GM12878 (cell line): Measurements from ENCODE around the gene GRIK3. TPM values are rescaled to one million over a fixed set of nuclear protein-coding genes. Genes with fewer than 3 reads are reported as not detected.

ENCODE experiments used
- ATAC-seq: fragments of 200-7000 bp; cut with Tn5 transposase; 3 replicates; pipeline ENCODE4 v1.9.1; 2020; ENCODE audit warnings: mild to moderate bottlenecking, moderate library complexity
- BruUV-seq: library from RNA; stranded (reverse); fragments of 400-500 nt; replicated peaks from 2 replicates; lab custom pipeline; 2021; lab: Mats Ljungman, UMichigan
- CTCF ChIA-PET: fragments of 300-600 bp; sonication (Branson Sonifier 250); formaldehyde crosslinking; extraction: SDS; loops from one replicate; lab custom pipeline; 2021; ENCODE audit warnings: inconsistent platforms; lab: Yijun Ruan, JAX
- POLR2A ChIA-PET: fragments of 350-600 bp; formaldehyde crosslinking; extraction: SDS; loops from one replicate; lab custom pipeline; 2021; ENCODE audit warnings: inconsistent platforms; lab: Charles Lee
- RAD21 ChIA-PET: fragments of 300-600 bp; sonication (Branson Sonifier 250); formaldehyde crosslinking; loops from one replicate; lab custom pipeline; 2023; ENCODE audit warnings: antibody characterized with exemption; ENCODE audit not compliant: unreplicated experiment; lab: Charles Lee
- SMC1A ChIA-PET: fragments of 300-600 bp; sonication (Branson Sonifier 250); formaldehyde crosslinking; loops from one replicate; lab custom pipeline; 2023; ENCODE audit not compliant: unreplicated experiment, uncharacterized antibody; lab: Charles Lee
- DNase-seq: peaks from one replicate; pipeline ENCODE4 v3.0.0-alpha.2; 2011; ENCODE audit warnings: low read depth, low spot score
- FAIRE-seq: peaks from 3 replicates; lab custom pipeline; 2011; peaks lifted over from hg19 to GRCh38; lab: Jason Lieb, UNC
- H2AFZ ChIP-seq: 2 replicates; pipeline ENCODE4 v1.6.0; 2011; ENCODE audit warnings: low read depth, low read length, control low read depth; ENCODE audit not compliant: control insufficient read depth
- H3K27ac ChIP-seq: 2 replicates; pipeline ENCODE4 v1.5.1; 2011; ENCODE audit warnings: control low read depth; ENCODE audit not compliant: control insufficient read depth, insufficient read depth
- H3K27me3 ChIP-seq, 2 experiments: replicated peaks in 1 of 2; 2 replicates each; pipeline versions ENCODE4 v1.6.0 to v1.6.1; 2011; ENCODE audit warnings: low read length in 1 of 2; ENCODE audit not compliant: control insufficient read depth in 2 of 2, insufficient read depth in 2 of 2
- H3K36me3 ChIP-seq, 2 experiments: 2 replicates each; pipeline ENCODE4 v1.5.1; 2011; ENCODE audit warnings: low read length in 1 of 2; ENCODE audit not compliant: control insufficient read depth in 2 of 2, insufficient read depth in 2 of 2
- H3K4me1 ChIP-seq: 2 replicates; pipeline ENCODE4 v1.6.1; 2011; ENCODE audit warnings: mild to moderate bottlenecking, low read length, moderate library complexity, mixed read lengths; ENCODE audit not compliant: control insufficient read depth, insufficient read depth
- H3K4me2 ChIP-seq: 2 replicates; pipeline ENCODE4 v1.6.0; 2011; ENCODE audit warnings: control low read depth; ENCODE audit not compliant: control insufficient read depth, insufficient read depth
- H3K4me3 ChIP-seq: fragments of 200-600 bp; sonication (generic); 2 replicates; pipeline ENCODE4 v1.5.1; 2016
- H3K79me2 ChIP-seq: 2 replicates; pipeline ENCODE4 v1.6.0; 2011; ENCODE audit warnings: low read length; ENCODE audit not compliant: control insufficient read depth, insufficient read depth
- H3K9ac ChIP-seq: 2 replicates; pipeline ENCODE4 v1.8.0; 2011; ENCODE audit warnings: low read length, control low read depth, mixed read lengths; ENCODE audit not compliant: control insufficient read depth, insufficient read depth
- H3K9me3 ChIP-seq: replicated peaks from 3 replicates; pipeline ENCODE4 v1.5.1; 2011; ENCODE audit warnings: mild to moderate bottlenecking, low read length; ENCODE audit not compliant: control insufficient read depth, insufficient read depth
- H4K20me1 ChIP-seq: 2 replicates; pipeline ENCODE4 v1.6.0; 2011; ENCODE audit not compliant: control insufficient read depth, insufficient read depth
- BMI1 ChIP-seq: fragments of 450-650 bp; IDR thresholded peaks from 2 replicates; pipeline ENCODE4 v1.6.1; 2016; ENCODE audit warnings: mild to moderate bottlenecking, moderate library complexity, borderline replicate concordance
- CBFB ChIP-seq: IDR thresholded peaks from 2 replicates; pipeline ENCODE4 v1.6.1; 2016; ENCODE audit warnings: antibody characterized with exemption, low read depth
- CEBPB ChIP-seq, 2 experiments: fragments of 150-350 bp in 1 of 2; IDR thresholded peaks; 2 replicates each; pipeline ENCODE4 v1.6.1; 2012 to 2014; ENCODE audit warnings: low read depth in 2 of 2, low read length in 2 of 2, borderline replicate concordance in 1 of 2, inconsistent platforms in 1 of 2
- EED ChIP-seq: sonication (generic); IDR thresholded peaks from 2 replicates; pipeline ENCODE4 v1.6.1; 2016; ENCODE audit warnings: antibody characterized with exemption, low read depth
- KLF5 ChIP-seq: fragments of 450-650 bp; IDR thresholded peaks from 2 replicates; pipeline ENCODE4 v1.6.1; 2014; ENCODE audit warnings: mild to moderate bottlenecking; ENCODE audit not compliant: partially characterized antibody
- POU2F2 ChIP-seq: IDR thresholded peaks from 3 replicates; pipeline ENCODE4 v1.6.1; 2011; ENCODE audit warnings: low read depth, mild to moderate bottlenecking, low read length, borderline replicate concordance
- RCOR1 ChIP-seq: conservative IDR thresholded peaks from 2 replicates; pipeline ENCODE4 v1.6.1; 2012; ENCODE audit warnings: low read depth, low read length, improper control_type of control experiment
- RUNX3 ChIP-seq: IDR thresholded peaks from 2 replicates; pipeline ENCODE4 v1.6.1; 2012; ENCODE audit warnings: low read length, inconsistent platforms
- TAF1 ChIP-seq: IDR thresholded peaks from 2 replicates; pipeline ENCODE4 v1.6.1; 2011; ENCODE audit warnings: mild to moderate bottlenecking, low read depth, low read length, borderline replicate concordance
- WRNIP1 ChIP-seq: IDR thresholded peaks from 2 replicates; pipeline ENCODE4 v1.6.1; 2011; ENCODE audit warnings: low read depth, low read length, improper control_type of control experiment, borderline replicate concordance
- ZNF622 ChIP-seq: fragments of 450-650 bp; IDR thresholded peaks from 2 replicates; pipeline ENCODE4 v1.6.1; 2017; ENCODE audit warnings: mild to moderate bottlenecking, inconsistent platforms
- WGBS: methylation state at CpG from one replicate; pipeline ENCODE4 v1.1.6; 2016; ENCODE audit warnings: low lambda C conversion rate; ENCODE audit not compliant: insufficient replicate concordance, insufficient coverage; ENCODE audit errors: missing lambda C conversion rate; 5-methylcytosine and 5-hydroxymethylcytosine counted together
- in situ Hi-C: fragments of 300-500 bp; cut with MboI; formaldehyde crosslinking; loops from 9 replicates; pipeline ENCODE4 v1.14.3; 2018; ENCODE audit warnings: mixed read lengths
- intact Hi-C: fragments of 100-400 bp; cut with micrococcal nuclease; formaldehyde crosslinking; loops from one replicate; pipeline ENCODE4 v1.14.2; 2022; ENCODE audit not compliant: unreplicated experiment
- polyA plus RNA-seq, 11 experiments: library from polyadenylated mRNA; depleted of rRNA in 4 of 11; unstranded in 6 of 11; stranded (reverse) in 5 of 11; fragments of >200 nt; fragmentation: Nextera tagmentation in 4 of 11; fragmentation: Illumina TruSeq in 1 of 11; extraction: Ambion mirVana in 4 of 11; extraction: Trizol in 1 of 11; gene quantifications; 1 replicate in 1 of 11; 2 replicates in 10 of 11; pipeline versions ENCODE4 v1.2.1 to v1.2.3, GENCODE V29; 2011 to 2016; ENCODE audit warnings: inconsistent platforms in 2 of 11, missing spikeins in 2 of 11, low read depth in 1 of 11
- total RNA-seq, 4 experiments: library from RNA; depleted of rRNA in 3 of 4; stranded (reverse); fragments of >200 nt in 3 of 4; fragmentation: Illumina TruSeq in 1 of 4; extraction: Trizol in 1 of 4; gene quantifications; 2 replicates each; pipeline versions ENCODE4 v1.2.1 to v1.2.3, GENCODE V29; 2013 to 2021
- TF ChIP-seq, protein P1 (sequence below): fragments of 450-650 bp; formaldehyde crosslinking; IDR thresholded peaks from 2 replicates; pipeline ENCODE4 v1.4.0; 2020; ENCODE audit warnings: mild to moderate bottlenecking, moderate library complexity
- TF ChIP-seq, protein P2 (sequence below): fragments of 450-650 bp; IDR thresholded peaks from 2 replicates; pipeline ENCODE4 v1.6.1; 2016; ENCODE audit warnings: mild to moderate bottlenecking, moderate library complexity, borderline replicate concordance

The GRIK3 gene
- total and polyA plus RNA-seq, 10 of the 15 experiments (the other 5 are each of a cell fraction or from before 2014, with no cell fraction given), result not detected

DNA sequence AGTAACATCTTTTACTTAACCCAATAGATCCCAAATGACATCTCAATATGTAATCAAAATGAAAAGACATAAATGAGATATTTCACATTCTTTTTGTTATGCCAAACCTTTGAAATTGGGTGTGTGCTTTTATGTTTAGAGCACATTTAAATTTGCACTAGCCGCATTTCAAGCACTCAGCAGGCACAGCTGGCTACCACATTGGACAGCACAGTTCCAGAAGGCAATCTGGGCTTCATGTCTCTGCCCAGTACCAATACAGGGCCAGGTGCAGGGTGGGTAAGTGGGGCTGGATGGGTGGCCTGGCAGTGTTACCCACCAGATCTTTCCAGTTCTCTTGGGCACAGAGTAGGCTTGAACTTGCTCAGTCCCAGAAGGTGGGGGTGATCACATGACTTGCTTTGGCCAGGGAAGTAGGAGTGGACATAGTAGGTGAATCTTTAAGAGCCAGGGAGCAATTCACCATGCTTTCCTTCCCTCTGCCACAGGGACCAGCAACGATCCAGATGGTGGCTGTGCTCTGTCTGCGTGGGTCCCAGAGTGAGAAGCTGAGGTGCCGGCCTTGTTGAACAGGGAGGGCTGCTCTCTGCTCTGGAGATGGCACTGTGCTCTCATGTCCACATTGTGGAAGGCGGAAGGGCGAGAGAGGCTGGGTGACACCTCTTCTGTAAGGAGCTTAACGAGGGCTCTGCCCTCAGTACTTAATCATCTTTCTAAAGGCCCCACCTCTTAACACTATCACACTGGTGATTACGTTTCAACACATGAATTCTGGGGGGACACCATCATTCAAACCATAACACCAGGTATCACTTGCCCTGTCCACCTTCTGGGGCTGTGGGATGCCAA lies 261.4 kb downstream of the GRIK3 start:
- ChIA-PET SMC1A (no interaction called here), CTCF (no interaction called here), POLR2A (no interaction called here), RAD21 (no interaction called here)
- intact Hi-C loops, result no loop called here
- no peak for DNase-seq
- ATAC-seq, result no peak
- Histone ChIP-seq H3K36me3 (no peaks in the 10 kb centered on the region), H3K9me3 (no peaks in the 10 kb centered on the region), H3K79me2 (no peaks in the 10 kb centered on the region), H3K27ac (no peak overlapping the region), H3K4me2 (no peak overlapping the region), H3K9ac (no peak overlapping the region), H4K20me1 (no peaks in the 10 kb centered on the region), H3K4me1 (no peaks in the 10 kb centered on the region), H2AFZ (no peak overlapping the region), H3K27me3 (peaks cover 3% of the 10 kb centered on the region in 2 experiments; a peak in 3 of 4 replicates), H3K4me3 (no peak overlapping the region)
- in situ Hi-C loops, result no loop called here
- WGBS, result 5% methylated on average over 8 of the region's 8 CpGs
- FAIRE-seq, result no peak
- no TSS peak for BruUV-seq
- TF ChIP-seq WRNIP1 (no peak), ZNF622 (no peak), TAF1 (no peak), KLF5 (no peak), RCOR1 (no peak), RUNX3 (no peak), EED (no peak), CEBPB (IDR thresholded peaks at IDR 0.05; ENCODE audit: borderline replicate concordance in 1 of 2, low read depth in 2 of 2, low read length in 2 of 2) (no peak), BMI1 (no peak), POU2F2 (no peak), CBFB (no peak)
- TF ChIP-seq, protein P1, sequence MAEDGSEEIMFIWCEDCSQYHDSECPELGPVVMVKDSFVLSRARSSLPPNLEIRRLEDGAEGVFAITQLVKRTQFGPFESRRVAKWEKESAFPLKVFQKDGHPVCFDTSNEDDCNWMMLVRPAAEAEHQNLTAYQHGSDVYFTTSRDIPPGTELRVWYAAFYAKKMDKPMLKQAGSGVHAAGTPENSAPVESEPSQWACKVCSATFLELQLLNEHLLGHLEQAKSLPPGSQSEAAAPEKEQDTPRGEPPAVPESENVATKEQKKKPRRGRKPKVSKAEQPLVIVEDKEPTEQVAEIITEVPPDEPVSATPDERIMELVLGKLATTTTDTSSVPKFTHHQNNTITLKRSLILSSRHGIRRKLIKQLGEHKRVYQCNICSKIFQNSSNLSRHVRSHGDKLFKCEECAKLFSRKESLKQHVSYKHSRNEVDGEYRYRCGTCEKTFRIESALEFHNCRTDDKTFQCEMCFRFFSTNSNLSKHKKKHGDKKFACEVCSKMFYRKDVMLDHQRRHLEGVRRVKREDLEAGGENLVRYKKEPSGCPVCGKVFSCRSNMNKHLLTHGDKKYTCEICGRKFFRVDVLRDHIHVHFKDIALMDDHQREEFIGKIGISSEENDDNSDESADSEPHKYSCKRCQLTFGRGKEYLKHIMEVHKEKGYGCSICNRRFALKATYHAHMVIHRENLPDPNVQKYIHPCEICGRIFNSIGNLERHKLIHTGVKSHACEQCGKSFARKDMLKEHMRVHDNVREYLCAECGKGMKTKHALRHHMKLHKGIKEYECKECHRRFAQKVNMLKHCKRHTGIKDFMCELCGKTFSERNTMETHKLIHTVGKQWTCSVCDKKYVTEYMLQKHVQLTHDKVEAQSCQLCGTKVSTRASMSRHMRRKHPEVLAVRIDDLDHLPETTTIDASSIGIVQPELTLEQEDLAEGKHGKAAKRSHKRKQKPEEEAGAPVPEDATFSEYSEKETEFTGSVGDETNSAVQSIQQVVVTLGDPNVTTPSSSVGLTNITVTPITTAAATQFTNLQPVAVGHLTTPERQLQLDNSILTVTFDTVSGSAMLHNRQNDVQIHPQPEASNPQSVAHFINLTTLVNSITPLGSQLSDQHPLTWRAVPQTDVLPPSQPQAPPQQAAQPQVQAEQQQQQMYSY (CRISPR knock-in tag), result no peak
- TF ChIP-seq, protein P2, sequence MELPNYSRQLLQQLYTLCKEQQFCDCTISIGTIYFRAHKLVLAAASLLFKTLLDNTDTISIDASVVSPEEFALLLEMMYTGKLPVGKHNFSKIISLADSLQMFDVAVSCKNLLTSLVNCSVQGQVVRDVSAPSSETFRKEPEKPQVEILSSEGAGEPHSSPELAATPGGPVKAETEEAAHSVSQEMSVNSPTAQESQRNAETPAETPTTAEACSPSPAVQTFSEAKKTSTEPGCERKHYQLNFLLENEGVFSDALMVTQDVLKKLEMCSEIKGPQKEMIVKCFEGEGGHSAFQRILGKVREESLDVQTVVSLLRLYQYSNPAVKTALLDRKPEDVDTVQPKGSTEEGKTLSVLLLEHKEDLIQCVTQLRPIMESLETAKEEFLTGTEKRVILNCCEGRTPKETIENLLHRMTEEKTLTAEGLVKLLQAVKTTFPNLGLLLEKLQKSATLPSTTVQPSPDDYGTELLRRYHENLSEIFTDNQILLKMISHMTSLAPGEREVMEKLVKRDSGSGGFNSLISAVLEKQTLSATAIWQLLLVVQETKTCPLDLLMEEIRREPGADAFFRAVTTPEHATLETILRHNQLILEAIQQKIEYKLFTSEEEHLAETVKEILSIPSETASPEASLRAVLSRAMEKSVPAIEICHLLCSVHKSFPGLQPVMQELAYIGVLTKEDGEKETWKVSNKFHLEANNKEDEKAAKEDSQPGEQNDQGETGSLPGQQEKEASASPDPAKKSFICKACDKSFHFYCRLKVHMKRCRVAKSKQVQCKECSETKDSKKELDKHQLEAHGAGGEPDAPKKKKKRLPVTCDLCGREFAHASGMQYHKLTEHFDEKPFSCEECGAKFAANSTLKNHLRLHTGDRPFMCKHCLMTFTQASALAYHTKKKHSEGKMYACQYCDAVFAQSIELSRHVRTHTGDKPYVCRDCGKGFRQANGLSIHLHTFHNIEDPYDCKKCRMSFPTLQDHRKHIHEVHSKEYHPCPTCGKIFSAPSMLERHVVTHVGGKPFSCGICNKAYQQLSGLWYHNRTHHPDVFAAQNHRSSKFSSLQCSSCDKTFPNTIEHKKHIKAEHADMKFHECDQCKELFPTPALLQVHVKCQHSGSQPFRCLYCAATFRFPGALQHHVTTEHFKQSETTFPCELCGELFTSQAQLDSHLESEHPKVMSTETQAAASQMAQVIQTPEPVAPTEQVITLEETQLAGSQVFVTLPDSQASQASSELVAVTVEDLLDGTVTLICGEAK, result no peak
